HEK293T (cell line): ENCODE data around the gene TSPAN1.

Source experiments
- CTCF ChIA-PET: fragments of 350-600 bp; formaldehyde crosslinking; extraction: SDS; loops from one replicate; lab custom pipeline; 2021; ENCODE audit warnings: antibody characterized with exemption, inconsistent platforms; lab: Yijun Ruan, JAX
- POLR2A ChIA-PET: fragments of 350-600 bp; formaldehyde crosslinking; extraction: SDS; loops from one replicate; lab custom pipeline; 2020; ENCODE audit warnings: antibody characterized with exemption, inconsistent platforms; lab: Yijun Ruan, JAX
- DNase-seq: peaks from one replicate; pipeline ENCODE4 v3.0.0; 2012; ENCODE audit warnings: mixed read lengths; ENCODE audit errors: extremely low spot score
- ARNT ChIP-seq: fragments of 450-650 bp; IDR thresholded peaks from 2 replicates; pipeline ENCODE4 v1.6.1; 2017; ENCODE audit warnings: mild to moderate bottlenecking
- BHLHE40 ChIP-seq: fragments of 450-650 bp; IDR thresholded peaks from 2 replicates; pipeline ENCODE4 v1.6.1; 2016; ENCODE audit warnings: mild to moderate bottlenecking, moderate library complexity, borderline replicate concordance
- CTBP1 ChIP-seq: fragments of 450-650 bp; IDR thresholded peaks from 2 replicates; pipeline ENCODE4 v1.6.1; 2016; ENCODE audit warnings: borderline replicate concordance
- ELF4 ChIP-seq: fragments of 450-650 bp; IDR thresholded peaks from 2 replicates; pipeline ENCODE4 v1.6.1; 2017; ENCODE audit warnings: antibody characterized with exemption
- FOXA1 ChIP-seq: fragments of 450-650 bp; IDR thresholded peaks from 2 replicates; pipeline ENCODE4 v1.6.1; 2016; ENCODE audit warnings: mild to moderate bottlenecking
- FOXK2 ChIP-seq: fragments of 450-650 bp; IDR thresholded peaks from 2 replicates; pipeline ENCODE4 v1.6.1; 2016; ENCODE audit warnings: mild to moderate bottlenecking
- FOXM1 ChIP-seq: fragments of 450-650 bp; IDR thresholded peaks from 2 replicates; pipeline ENCODE4 v1.6.1; 2017; ENCODE audit warnings: mild to moderate bottlenecking, borderline replicate concordance
- HDGF ChIP-seq: fragments of 450-650 bp; IDR thresholded peaks from 2 replicates; pipeline ENCODE4 v1.6.1; 2017; ENCODE audit warnings: antibody characterized with exemption, borderline replicate concordance
- L3MBTL2 ChIP-seq: fragments of 450-650 bp; conservative IDR thresholded peaks from 2 replicates; pipeline ENCODE4 v1.6.1; 2016; ENCODE audit warnings: mild to moderate bottlenecking
- LEF1 ChIP-seq: fragments of 450-650 bp; IDR thresholded peaks from 2 replicates; pipeline ENCODE4 v1.6.1; 2017; ENCODE audit warnings: mild to moderate bottlenecking, borderline replicate concordance
- NFRKB ChIP-seq: fragments of 450-650 bp; IDR thresholded peaks from 2 replicates; pipeline ENCODE4 v1.6.1; 2016; ENCODE audit warnings: mild to moderate bottlenecking, moderate library complexity
- PKNOX1 ChIP-seq: fragments of 450-650 bp; IDR thresholded peaks from 2 replicates; pipeline ENCODE4 v1.6.1; 2016
- SP1 ChIP-seq: fragments of 450-650 bp; IDR thresholded peaks from 2 replicates; pipeline ENCODE4 v1.6.1; 2017
- SUZ12 ChIP-seq: fragments of 450-650 bp; IDR thresholded peaks from 2 replicates; pipeline ENCODE4 v1.6.1; 2016; ENCODE audit warnings: mild to moderate bottlenecking
- TARDBP ChIP-seq: fragments of 450-650 bp; IDR thresholded peaks from 2 replicates; pipeline ENCODE4 v1.6.1; 2016
- ZNF384 ChIP-seq: fragments of 450-650 bp; IDR thresholded peaks from 2 replicates; pipeline ENCODE4 v1.6.1; 2016

TSPAN1 gene

GRCh38 chr1:46181343-46182260, 6.7 kb downstream of the TSPAN1 start:
- CTCF ChIA-PET, result interaction anchor here (0.6 to 4.9 kb wide), 7 partner anchors 15 to 147 kb away, joined by 3 to 36 read pairs (median 8); no protein-coding TSS in a partner anchor
- POLR2A ChIA-PET, result interaction anchor here (0.7 to 1.4 kb wide), 6 partner anchors 12 to 660 kb away, joined by 3 to 9 read pairs (median 4); partner anchors contain the start of genes PIK3R3, POMGNT1 and PRDX1
- DNase-seq, result no peak
- TF ChIP-seq PKNOX1, result no peak
- no peak for TF ChIP-seq LEF1
- TF ChIP-seq FOXK2, result no peak
- TF ChIP-seq ELF4, result no peak

GRCh38 chr1:46183079-46183847, 8.4 kb downstream of the TSPAN1 start:
- ChIA-PET POLR2A (interaction anchor here (0.7 to 2.6 kb wide), 5 partner anchors 12 to 64 kb away, joined by 3 to 9 read pairs (median 3); partner anchors contain the start of genes PIK3R3, POMGNT1 and RAD54L), CTCF (interaction anchor here (0.9 to 4.9 kb wide), 5 partner anchors 10 to 147 kb away, joined by 3 to 36 read pairs (median 6); no protein-coding TSS in a partner anchor)
- DNase-seq, result no peak
- no peak for TF ChIP-seq LEF1
- no peak for TF ChIP-seq FOXM1
- TF ChIP-seq SUZ12, result no peak
- TF ChIP-seq L3MBTL2, result no peak
- TF ChIP-seq FOXK2, result no peak
- TF ChIP-seq BHLHE40, result no peak
- TF ChIP-seq TARDBP, result no peak
- no peak for TF ChIP-seq CTBP1
- TF ChIP-seq ELF4, result no peak
- no peak for TF ChIP-seq HDGF
- no peak for TF ChIP-seq ARNT
- no peak for TF ChIP-seq PKNOX1
- TF ChIP-seq ZNF384, result no peak
- TF ChIP-seq NFRKB, result no peak
- TF ChIP-seq SP1, result no peak
- TF ChIP-seq FOXA1, result no peak

- ChIA-PET POLR2A (interaction anchor here (0.7 to 2.6 kb wide), 5 partner anchors 11 to 63 kb away, joined by 3 to 9 read pairs (median 3); partner anchors contain the start of genes PIK3R3, POMGNT1 and RAD54L), CTCF (interaction anchor here (0.9 to 4.9 kb wide), 3 partner anchors 10 to 100 kb away, joined by 3 to 36 read pairs (median 6); no protein-coding TSS in a partner anchor)
- no peak for DNase-seq
- TF ChIP-seq TARDBP (no peak), SUZ12 (no peak), NFRKB (no peak), FOXA1 (no peak), FOXK2 (no peak), LEF1 (no peak), SP1 (no peak), BHLHE40 (no peak), ELF4 (no peak), ARNT (no peak), HDGF (no peak), ZNF384 (no peak), CTBP1 (no peak), L3MBTL2 (no peak)
These were observed 9.2 kb downstream of the TSPAN1 start for GRCh38 chr1:46183926-46184557.

GRCh38 chr1:46184920-46185658, 10.2 kb downstream of the TSPAN1 start:
- CTCF ChIA-PET, result interaction anchor here (4.9 kb wide), 1 partner anchor 39 kb away, joined by 36 read pairs; no protein-coding TSS in a partner anchor

More at GRCh38 chr1:46184920-46185658, 10.2 kb downstream of the TSPAN1 start:
- DNase-seq, result no peak
- TF ChIP-seq L3MBTL2, result no peak
- no peak for TF ChIP-seq CTBP1
- no peak for TF ChIP-seq FOXA1
- no peak for TF ChIP-seq FOXM1
- TF ChIP-seq FOXK2, result no peak
- TF ChIP-seq LEF1, result no peak
- no peak for TF ChIP-seq ZNF384
- no peak for TF ChIP-seq SUZ12
- no peak for TF ChIP-seq BHLHE40
- TF ChIP-seq PKNOX1, result no peak
- TF ChIP-seq SP1, result no peak
- TF ChIP-seq ELF4, result no peak
- no peak for TF ChIP-seq TARDBP
- no peak for TF ChIP-seq ARNT
- POLR2A ChIA-PET, result no interaction called here
